Glutamatergic neuron (in vitro differentiated cells): Measurements from ENCODE around the gene PERCC1. TPM values are rescaled to one million over a fixed set of nuclear protein-coding genes. Genes with fewer than 3 reads are reported as not detected.

Experiments
- DNase-seq: peaks from one replicate; pipeline ENCODE4 v3.0.0; 2022
- H3K27ac Mint-ChIP-seq: one replicate; pipeline ENCODE4 v1.8.0; 2020; ENCODE audit warnings: mild to moderate bottlenecking, mixed read lengths, inconsistent platforms; ENCODE audit not compliant: unreplicated experiment
- H3K27me3 Mint-ChIP-seq: one replicate; pipeline ENCODE4 v1.8.0; 2020; ENCODE audit warnings: mild to moderate bottlenecking, moderate library complexity, mixed read lengths, inconsistent platforms; ENCODE audit not compliant: unreplicated experiment
- H3K36me3 Mint-ChIP-seq: one replicate; pipeline ENCODE4 v1.8.0; 2020; ENCODE audit warnings: mild to moderate bottlenecking, mixed read lengths, inconsistent platforms; ENCODE audit not compliant: unreplicated experiment
- H3K4me1 Mint-ChIP-seq: one replicate; pipeline ENCODE4 v1.8.0; 2020; ENCODE audit warnings: mild to moderate bottlenecking, low read depth, mixed read lengths, inconsistent platforms; ENCODE audit not compliant: unreplicated experiment
- H3K4me3 Mint-ChIP-seq: one replicate; pipeline ENCODE4 v1.8.0; 2020; ENCODE audit warnings: mild to moderate bottlenecking, mixed read lengths, inconsistent platforms; ENCODE audit not compliant: unreplicated experiment
- H3K9me3 Mint-ChIP-seq: one replicate; pipeline ENCODE4 v1.8.0; 2020; ENCODE audit warnings: mild to moderate bottlenecking, moderate library complexity, mixed read lengths, inconsistent platforms; ENCODE audit not compliant: unreplicated experiment
- CTCF ChIP-seq: fragments of 200-600 bp; sonication (generic); IDR thresholded peaks from one replicate; pipeline ENCODE4 v1.5.0; 2021; ENCODE audit not compliant: partially characterized antibody, unreplicated experiment
- total RNA-seq: library from RNA; stranded (reverse); fragmentation: NEBNext Ultra II Directional; extraction: Animal tissue kit (Norgen Biotek cat#: 25700); gene quantifications from one replicate; pipeline ENCODE4 v1.2.1, GENCODE V29; 2021; ENCODE audit not compliant: unreplicated experiment

The PERCC1 gene
- total RNA-seq, 1 donor from 2014 or later = not detected

DNA sequence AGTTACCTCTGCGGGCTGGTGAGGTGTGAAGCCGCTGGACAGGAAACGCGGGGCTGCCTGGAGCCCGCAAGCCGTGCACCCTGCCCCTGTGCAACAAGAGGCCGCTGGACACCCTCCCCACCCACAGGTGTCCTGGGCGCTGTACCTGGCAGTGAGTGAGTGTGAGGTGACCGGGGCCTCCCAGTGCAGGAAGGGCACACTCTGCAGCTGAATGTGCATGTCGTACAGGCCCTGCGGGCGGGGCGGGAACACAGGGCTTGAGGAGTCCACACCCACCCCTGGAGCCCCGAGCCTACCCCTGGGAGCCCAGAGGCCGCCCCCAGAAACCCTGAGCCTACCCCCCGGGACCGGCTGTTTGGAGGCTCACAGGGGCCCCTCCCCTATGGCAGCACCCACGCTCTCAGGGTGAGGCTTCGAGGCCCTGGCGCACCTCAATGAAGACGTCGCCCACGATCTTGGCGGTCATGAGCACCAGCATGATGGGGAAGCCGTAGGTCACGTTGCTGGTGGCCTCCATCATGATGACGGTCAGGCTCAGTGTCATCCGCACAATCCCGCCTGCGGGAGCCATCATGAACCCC is 17.7 kb downstream of the PERCC1 start:
- H3K9me3 Mint-ChIP-seq = peaks cover 2% of the 10 kb centered on the region
- no peaks in the 10 kb centered on the region for H3K36me3 Mint-ChIP-seq
- no peak overlapping the region for H3K27ac Mint-ChIP-seq
- DNase-seq = no peak
- no peaks in the 10 kb centered on the region for H3K4me1 Mint-ChIP-seq
- no peak overlapping the region for H3K4me3 Mint-ChIP-seq
- H3K27me3 Mint-ChIP-seq = peaks cover 2% of the 10 kb centered on the region
- TF ChIP-seq CTCF = no peak

- TF ChIP-seq CTCF = no peak
- Mint-ChIP-seq H3K36me3 (no peaks in the 10 kb centered on the region), H3K4me3 (no peak overlapping the region), H3K27ac (no peak overlapping the region), H3K27me3 (peaks cover 3% of the 10 kb centered on the region), H3K9me3 (peaks cover 2% of the 10 kb centered on the region), H3K4me1 (no peaks in the 10 kb centered on the region)
- DNase-seq = no peak
These were observed 18.4 kb downstream of the PERCC1 start for GRCh38 chr16:1449201-1449788.

DNA sequence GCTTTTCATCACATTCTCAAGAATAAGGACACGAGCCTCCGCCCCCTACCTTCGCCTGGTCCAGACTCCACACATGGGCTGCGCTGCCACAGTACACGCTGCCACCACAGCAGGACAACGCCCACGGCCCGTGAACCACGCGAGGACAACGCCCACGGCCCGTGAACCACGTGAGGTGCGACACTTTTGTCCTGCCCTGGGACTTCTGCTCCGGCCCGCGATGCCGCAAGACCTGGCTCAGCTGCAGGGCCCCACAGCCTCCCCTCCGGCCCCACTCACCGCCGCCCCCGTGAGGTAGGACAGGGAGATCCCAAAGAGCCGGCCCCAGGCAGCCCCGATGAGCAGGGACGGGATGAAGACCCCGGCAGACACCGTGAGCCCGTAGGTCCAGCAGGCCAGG is 19.3 kb downstream of the PERCC1 start:
- no peaks in the 10 kb centered on the region for H3K36me3 Mint-ChIP-seq
- no peak for TF ChIP-seq CTCF
- H3K4me1 Mint-ChIP-seq = no peaks in the 10 kb centered on the region
- peaks cover 4% of the 10 kb centered on the region for H3K27me3 Mint-ChIP-seq
- peaks cover 2% of the 10 kb centered on the region for H3K9me3 Mint-ChIP-seq
- no peak overlapping the region for H3K4me3 Mint-ChIP-seq
- no peak for DNase-seq
- no peak overlapping the region for H3K27ac Mint-ChIP-seq

DNA sequence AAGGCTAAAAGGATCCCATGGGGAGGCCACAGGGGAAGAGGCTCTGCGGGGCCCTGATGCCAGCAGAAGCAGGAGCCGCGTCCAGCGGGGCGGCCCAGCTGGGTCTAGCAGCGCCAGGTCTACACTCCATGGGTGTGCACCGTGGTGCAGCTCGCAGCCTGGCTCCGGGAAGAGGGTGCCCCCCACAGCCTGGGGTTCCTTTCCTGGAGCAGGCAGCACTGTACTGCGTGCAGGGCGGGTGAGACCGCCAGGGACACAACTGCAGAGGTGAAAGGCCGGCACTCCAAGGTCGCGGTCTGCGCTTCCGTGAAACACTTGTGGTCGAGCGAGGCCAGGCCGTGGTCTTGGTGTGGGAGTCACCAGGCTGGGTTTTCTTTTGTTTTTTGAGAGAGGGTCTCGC is 20.0 kb downstream of the PERCC1 start:
- no peak for DNase-seq
- TF ChIP-seq CTCF = no peak
- no peaks in the 10 kb centered on the region for H3K4me1 Mint-ChIP-seq
- peaks cover 2% of the 10 kb centered on the region for H3K9me3 Mint-ChIP-seq
- no peaks in the 10 kb centered on the region for H3K36me3 Mint-ChIP-seq
- H3K27me3 Mint-ChIP-seq = peaks cover 4% of the 10 kb centered on the region
- no peak overlapping the region for H3K27ac Mint-ChIP-seq
- no peak overlapping the region for H3K4me3 Mint-ChIP-seq

DNA sequence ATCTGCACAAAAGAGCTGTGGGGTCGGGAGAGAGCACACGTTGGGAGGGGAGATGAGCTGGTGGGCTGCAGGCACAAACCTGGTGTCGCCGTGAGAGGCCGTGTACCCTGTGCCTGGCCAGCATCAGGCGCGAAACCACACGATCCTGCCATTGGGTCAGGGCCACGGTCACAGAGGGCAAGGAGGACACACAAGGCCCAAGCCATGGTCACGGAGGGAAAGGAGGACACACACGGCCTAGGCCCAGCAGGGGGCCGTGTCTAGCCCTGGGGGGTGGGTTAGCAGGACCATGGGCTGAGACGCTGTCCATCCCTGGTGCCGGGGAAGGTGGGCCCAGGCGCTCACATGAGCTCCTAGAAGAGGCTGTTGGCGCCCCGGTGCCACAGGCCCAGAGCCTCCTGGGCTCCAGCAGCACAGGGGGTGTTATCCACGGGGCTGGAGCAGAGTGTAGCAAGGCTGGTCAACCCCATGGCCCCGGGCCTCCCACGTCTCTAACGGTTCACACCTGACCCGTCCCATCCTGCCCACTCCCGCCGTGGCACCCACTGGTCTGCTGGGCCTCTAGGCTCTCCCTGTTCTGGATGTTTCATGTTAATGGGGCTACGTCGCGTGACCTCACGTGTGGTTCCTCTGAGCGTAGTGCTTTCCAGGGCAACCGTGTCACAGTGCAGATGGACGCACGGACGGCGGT is 21.0 kb downstream of the PERCC1 start:
- Mint-ChIP-seq H3K27ac (no peak overlapping the region), H3K4me3 (no peak overlapping the region)
- TF ChIP-seq CTCF = no peak

More for the DNA sequence above, 21.0 kb downstream of the PERCC1 start:
- peaks cover 7% of the 10 kb centered on the region for H3K27me3 Mint-ChIP-seq
- H3K36me3 Mint-ChIP-seq = no peaks in the 10 kb centered on the region
- no peaks in the 10 kb centered on the region for H3K4me1 Mint-ChIP-seq
- no peak for DNase-seq
- peaks cover 2% of the 10 kb centered on the region for H3K9me3 Mint-ChIP-seq
